Aorta (tissue), 5 donors: ENCODE results near the gene OR56A5. TPM values are rescaled to one million over a fixed set of nuclear protein-coding genes. Genes with fewer than 3 reads are reported as not detected.

Source experiments
- ATAC-seq: fragments of 200-7000 bp; cut with Tn5 transposase; one replicate; pipeline ENCODE4 v1.9.1; 2022; ENCODE audit warnings: moderate library complexity; ENCODE audit not compliant: low FRiP score
- DNase-seq, 2 donors: peaks; one replicate each; pipeline ENCODE4 v3.0.0-alpha.2; 2020
- H3K27ac ChIP-seq, 2 donors: one replicate each; pipeline ENCODE4 v1.5.1; 2013; ENCODE audit warnings: low read length in 2 of 2, mild to moderate bottlenecking in 2 of 2, moderate library complexity in 2 of 2, control low read depth in 1 of 2, inconsistent platforms in 1 of 2, low read depth in 1 of 2
- H3K27me3 ChIP-seq, 2 donors: one replicate each; pipeline ENCODE4 v1.6.1; 2013; ENCODE audit warnings: control low read depth in 1 of 2, low read length in 1 of 2, mild to moderate bottlenecking in 1 of 2, moderate library complexity in 1 of 2; ENCODE audit not compliant: insufficient read depth in 2 of 2, control insufficient read depth in 1 of 2
- H3K36me3 ChIP-seq, 2 donors: one replicate each; pipeline ENCODE4 v1.6.1; 2013; ENCODE audit warnings: control low read depth in 1 of 2, low read length in 1 of 2, mild to moderate bottlenecking in 1 of 2; ENCODE audit not compliant: insufficient read depth in 2 of 2, control insufficient read depth in 1 of 2
- H3K4me1 ChIP-seq, 2 donors: one replicate each; pipeline ENCODE4 v1.6.1; 2013; ENCODE audit warnings: low read length in 2 of 2, control low read depth in 1 of 2, mild to moderate bottlenecking in 1 of 2, moderate library complexity in 1 of 2; ENCODE audit not compliant: insufficient read depth in 2 of 2, control insufficient read depth in 1 of 2
- H3K4me3 ChIP-seq, 2 donors: one replicate each; pipeline ENCODE4 v1.5.1; 2013; ENCODE audit warnings: low read length in 2 of 2, control low read depth in 1 of 2, mild to moderate bottlenecking in 1 of 2
- H3K9me3 ChIP-seq: one replicate; pipeline ENCODE4 v1.6.1; 2013; ENCODE audit warnings: mild to moderate bottlenecking, low read length; ENCODE audit not compliant: control insufficient read depth
- WGBS, 2 donors: extraction: QIAGEN DNeasy Blood & Tissue Kit; methylation state at CpG; one replicate each; pipeline ENCODE4 v1.1.7; 2013; 5-methylcytosine and 5-hydroxymethylcytosine counted together
- intact Hi-C, 2 donors: fragments of 100-400 bp; cut with DNase I; formaldehyde crosslinking; loops; one replicate each; pipeline versions ENCODE4 v1.14.2 to v1.15.0; 2022
- long read RNA-seq, 2 donors: library from polyadenylated mRNA; unstranded; transcript quantifications; one replicate each; pipeline ENCODE4 v2.0.0, GENCODE V29; 2020 to 2021
- polyA plus RNA-seq, 2 donors: library from polyadenylated mRNA; stranded (reverse); fragments of 200-250 nt; gene quantifications; one replicate each; pipeline ENCODE4 v1.2.3, GENCODE V29; 2013
- total RNA-seq, 2 donors: library from RNA; stranded (reverse); fragmentation: NEBNext Ultra II Directional; extraction: Animal tissue kit (Norgen Biotek cat#: 25700); gene quantifications; one replicate each; pipeline ENCODE4 v1.2.1, GENCODE V29; 2021
- donor health status: healthy with polysubstance abuse.
- donor health status: Bipolar disorder and iron deficiency.
- donor health status: DM: no; HTN: no; CAD: no.
- donor health status: DM: no; HTN: no; CAD: no.
- donor health status: DM: yes; HTN: yes; CAD: no.

Gene OR56A5
- not detected for total RNA-seq
- polyA plus RNA-seq, result not detected
- long read RNA-seq, donor 1, result 0 reads
- long read RNA-seq, donor 2, result 0 reads

- Histone ChIP-seq H3K36me3 (no peaks in the 10 kb centered on the region), H3K27me3 (no peaks in the 10 kb centered on the region), H3K4me1 (no peaks in the 10 kb centered on the region), H3K9me3 (peaks cover 4% of the 10 kb centered on the region), H3K27ac (no peak within 1 kb of the TSS), H3K4me3 (no peak within 1 kb of the TSS)
- DNase-seq, result no peak
- intact Hi-C loops, result no loop called here
- ATAC-seq, result no peak
Observed at GRCh38 chr11:5968394-5968793, at the start of gene OR56A5. OR56A5 (minus strand) TSS chr11:5968494; CDS start chr11:5968494, 0 bp downstream.

GRCh38 chr11:6013042-6013441 lies 44.7 kb upstream of the OR56A5 start:
- H3K4me1 ChIP-seq, result no peaks in the 10 kb centered on the region
- H3K27me3 ChIP-seq, result no peaks in the 10 kb centered on the region
- no peaks in the 10 kb centered on the region for H3K36me3 ChIP-seq
- 77 to 94% methylated on average over 3 of the region's 3 CpGs for whole genome bisulfite sequencing, 2 donors
- peak in 1 of 2 donors; percentile 48 for DNase-seq
- H3K4me3 ChIP-seq, result no peak overlapping the region
- H3K9me3 ChIP-seq, result no peaks in the 10 kb centered on the region
- peak; percentile 19 for ATAC-seq
- intact Hi-C loops, result no loop called here
- no peak overlapping the region for H3K27ac ChIP-seq

- intact Hi-C loops, result no loop called here
- ATAC-seq, result no peak
- WGBS, 2 donors, result 81 to 86% methylated on average over 4 of the region's 4 CpGs
Observed at GRCh38 chr11:6012035-6012668, 43.9 kb upstream of the OR56A5 start.

GRCh38 chr11:6006846-6007245 lies 38.6 kb upstream of the OR56A5 start, which contains the start of gene OR56A4:
OR56A4 (minus strand) TSS chr11:6006946; CDS start chr11:6002992, 3,954 bp downstream.
- no peak for DNase-seq
- H3K4me3 ChIP-seq, result no peak within 1 kb of the TSS
- intact Hi-C loops, result no loop called here
- H3K4me1 ChIP-seq, result no peaks in the 10 kb centered on the region
- no peaks in the 10 kb centered on the region for H3K9me3 ChIP-seq
- H3K27ac ChIP-seq, result no peak within 1 kb of the TSS
- peaks cover 0 to 2% of the 10 kb centered on the region in 2 donors for H3K27me3 ChIP-seq
- ATAC-seq, result no peak
- H3K36me3 ChIP-seq, result no peaks in the 10 kb centered on the region

More at GRCh38 chr11:6012035-6012668, 43.9 kb upstream of the OR56A5 start:
- Histone ChIP-seq H3K27me3 (peaks cover 0 to 2% of the 10 kb centered on the region in 2 donors), H3K36me3 (no peaks in the 10 kb centered on the region), H3K4me1 (no peaks in the 10 kb centered on the region), H3K4me3 (no peak overlapping the region), H3K9me3 (no peaks in the 10 kb centered on the region), H3K27ac (no peak overlapping the region)
- DNase-seq, result no peak

- Histone ChIP-seq H3K27ac (no peak overlapping the region), H3K4me3 (no peak overlapping the region), H3K27me3 (peaks cover 0 to 2% of the 10 kb centered on the region in 2 donors), H3K9me3 (no peaks in the 10 kb centered on the region), H3K36me3 (no peaks in the 10 kb centered on the region), H3K4me1 (no peaks in the 10 kb centered on the region)
- no peak for ATAC-seq
- intact Hi-C loops, result no loop called here
- DNase-seq, result no peak
Observed at GRCh38 chr11:6006395-6006794, 38.1 kb upstream of the OR56A5 start.

GRCh38 chr11:6002202-6002699 lies 34.0 kb upstream of the OR56A5 start:
- 81 to 84% methylated on average over 7 of the region's 7 CpGs for WGBS, 2 donors
- Histone ChIP-seq H3K4me3 (no peak overlapping the region), H3K27me3 (no peaks in the 10 kb centered on the region), H3K9me3 (no peaks in the 10 kb centered on the region), H3K4me1 (no peaks in the 10 kb centered on the region), H3K27ac (no peak overlapping the region), H3K36me3 (no peaks in the 10 kb centered on the region)
- DNase-seq (no peak), ATAC-seq (no peak)
- intact Hi-C loops, result no loop called here

GRCh38 chr11:5994791-5995190 lies 26.5 kb upstream of the OR56A5 start:
- Histone ChIP-seq H3K27me3 (no peaks in the 10 kb centered on the region), H3K4me1 (no peaks in the 10 kb centered on the region), H3K9me3 (no peaks in the 10 kb centered on the region), H3K27ac (no peak overlapping the region), H3K4me3 (no peak overlapping the region), H3K36me3 (no peaks in the 10 kb centered on the region)
- intact Hi-C loops, result no loop called here
- ATAC-seq (no peak), DNase-seq (peak in 1 of 2 donors; percentile 69)
- WGBS, 2 donors, result 88% methylated on average over 14 of the region's 14 CpGs

GRCh38 chr11:5992604-5993251 lies 24.4 kb upstream of the OR56A5 start:
- Histone ChIP-seq H3K4me3 (no peak overlapping the region), H3K9me3 (no peaks in the 10 kb centered on the region), H3K36me3 (no peaks in the 10 kb centered on the region), H3K27me3 (no peaks in the 10 kb centered on the region), H3K4me1 (no peaks in the 10 kb centered on the region), H3K27ac (no peak overlapping the region)
- ATAC-seq (no peak), DNase-seq (no peak)
- intact Hi-C loops, result no loop called here
- WGBS, 2 donors, result 72% methylated on average over 3 of the region's 3 CpGs

- WGBS, 2 donors, result 74 to 79% methylated on average over 3 of the region's 3 CpGs
- intact Hi-C loops, result no loop called here
- DNase-seq (no peak), ATAC-seq (no peak)
- no peaks in the 10 kb centered on the region for H3K27me3 ChIP-seq
- no peak overlapping the region for H3K4me3 ChIP-seq
- no peaks in the 10 kb centered on the region for H3K9me3 ChIP-seq
- H3K4me1 ChIP-seq, result no peaks in the 10 kb centered on the region
- H3K36me3 ChIP-seq, result no peaks in the 10 kb centered on the region
- H3K27ac ChIP-seq, result no peak overlapping the region
Observed at GRCh38 chr11:5992150-5992549, 23.9 kb upstream of the OR56A5 start.
